Natural killer cell (primary cell): ENCODE data around the gene TTC23L. TPM values are rescaled to one million over a fixed set of nuclear protein-coding genes. Genes with fewer than 3 reads are reported as not detected.

ENCODE experiments used
- ATAC-seq, 3 donors: fragments of 150-1000 bp in 2 of 3; fragments of 200-7000 bp in 1 of 3; cut with Tn5 transposase; 1 replicate in 1 of 3; 2 replicates in 2 of 3; pipeline ENCODE4 v1.10.0; 2021; ENCODE audit warnings: mild to moderate bottlenecking in 2 of 3, moderate library complexity in 2 of 3
- DNase-seq, 2 donors: peaks; one replicate each; pipeline versions ENCODE4 v3.0.0 to v3.0.0-alpha.2; 2013 to 2021; ENCODE audit warnings: mixed read lengths in 1 of 2
- H3K27ac ChIP-seq: one replicate; pipeline ENCODE4 v1.5.1; 2013; ENCODE audit warnings: mild to moderate bottlenecking, low read length
- H3K27me3 ChIP-seq: one replicate; pipeline ENCODE4 v1.6.1; 2013; ENCODE audit warnings: low read length; ENCODE audit not compliant: control insufficient read depth, insufficient read depth
- H3K36me3 ChIP-seq: one replicate; pipeline ENCODE4 v1.6.1; 2013; ENCODE audit warnings: low read length; ENCODE audit not compliant: control insufficient read depth, insufficient read depth
- H3K4me1 ChIP-seq: one replicate; pipeline ENCODE4 v1.6.1; 2013; ENCODE audit warnings: low read length; ENCODE audit not compliant: control insufficient read depth, insufficient read depth
- H3K4me3 ChIP-seq: one replicate; pipeline ENCODE4 v1.5.1; 2013; ENCODE audit warnings: low read length
- H3K9me3 ChIP-seq: one replicate; pipeline ENCODE4 v1.6.1; 2013; ENCODE audit warnings: low read length; ENCODE audit not compliant: control insufficient read depth, insufficient read depth
- H3K27ac Mint-ChIP-seq, 2 donors: one replicate each; pipeline ENCODE4 v1.8.0; 2022; ENCODE audit warnings: mild to moderate bottlenecking in 2 of 2, mixed read lengths in 2 of 2, moderate library complexity in 1 of 2
- H3K27me3 Mint-ChIP-seq, 2 donors: one replicate each; pipeline ENCODE4 v1.8.0; 2022; ENCODE audit warnings: low read depth in 2 of 2, mixed read lengths in 2 of 2
- H3K36me3 Mint-ChIP-seq: one replicate; pipeline ENCODE4 v1.8.0; 2022; ENCODE audit warnings: mixed read lengths
- H3K4me1 Mint-ChIP-seq, 2 donors: one replicate each; pipeline ENCODE4 v1.8.0; 2022; ENCODE audit warnings: mixed read lengths in 2 of 2
- H3K4me3 Mint-ChIP-seq: one replicate; pipeline ENCODE4 v1.8.0; 2022; ENCODE audit warnings: mild to moderate bottlenecking, moderate library complexity, mixed read lengths
- H3K9me3 Mint-ChIP-seq, 2 donors: one replicate each; pipeline ENCODE4 v1.8.0; 2022; ENCODE audit warnings: mixed read lengths in 2 of 2
- CTCF ChIP-seq: fragments of 200-600 bp; IDR thresholded peaks from one replicate; pipeline ENCODE4 v1.8.0; 2022; ENCODE audit warnings: antibody characterized with exemption
- WGBS: methylation state at CpG from one replicate; pipeline ENCODE4 v1.1.7; 2013; ENCODE audit warnings: missing lambda C conversion rate; ENCODE audit not compliant: insufficient coverage; 5-methylcytosine and 5-hydroxymethylcytosine counted together
- intact Hi-C: fragments of 100-400 bp; cut with micrococcal nuclease; formaldehyde crosslinking; loops from one replicate; pipeline ENCODE4 v1.14.2; 2022
- total RNA-seq, 4 donors: library from RNA; stranded (reverse); fragments of 120-200 nt in 1 of 4; gene quantifications; one replicate each; pipeline versions ENCODE4 v1.2.3 to v1.2.4, GENCODE V29; 2013 to 2022

TTC23L gene
- total RNA-seq, 3 donors from 2014 or later (not counting 1 experiment from before 2014, with no cell fraction given): 0.48 TPM; not detected in 2

GRCh38 chr5:34817558-34818351 is 21.2 kb upstream of the TTC23L start:
- H3K36me3 Mint-ChIP-seq: no peaks in the 10 kb centered on the region
- no peak overlapping the region for H3K27ac Mint-ChIP-seq
- TF ChIP-seq CTCF: no peak
- ATAC-seq: no peak
- H3K9me3 ChIP-seq: no peaks in the 10 kb centered on the region
- H3K4me1 ChIP-seq: no peaks in the 10 kb centered on the region
- no peaks in the 10 kb centered on the region for H3K27me3 ChIP-seq
- H3K27me3 Mint-ChIP-seq: no peaks in the 10 kb centered on the region
- intact Hi-C loops: no loop called here
- H3K27ac ChIP-seq: no peak overlapping the region
- H3K4me3 Mint-ChIP-seq: no peak overlapping the region
- no peaks in the 10 kb centered on the region for H3K4me1 Mint-ChIP-seq
- no peak overlapping the region for H3K4me3 ChIP-seq
- H3K36me3 ChIP-seq: no peaks in the 10 kb centered on the region
- no peaks in the 10 kb centered on the region for H3K9me3 Mint-ChIP-seq
- DNase-seq: no peak
- 100% methylated on average over 2 of the region's 3 CpGs for WGBS

- Mint-ChIP-seq H3K4me3 (no peak overlapping the region), H3K36me3 (no peaks in the 10 kb centered on the region), H3K27me3 (no peaks in the 10 kb centered on the region), H3K4me1 (no peaks in the 10 kb centered on the region), H3K27ac (no peak overlapping the region), H3K9me3 (no peaks in the 10 kb centered on the region)
- H3K9me3 ChIP-seq: no peaks in the 10 kb centered on the region
- no peak for TF ChIP-seq CTCF
- no peak for DNase-seq
- ATAC-seq: no peak
- no peaks in the 10 kb centered on the region for H3K4me1 ChIP-seq
- H3K27me3 ChIP-seq: no peaks in the 10 kb centered on the region
- WGBS: 86% methylated on average over 3 of the region's 3 CpGs
- intact Hi-C loops: no loop called here
- no peaks in the 10 kb centered on the region for H3K36me3 ChIP-seq
- no peak overlapping the region for H3K27ac ChIP-seq
- no peak overlapping the region for H3K4me3 ChIP-seq
Observed at GRCh38 chr5:34818717-34819116, 20.2 kb upstream of the TTC23L start.

GRCh38 chr5:34820593-34820992 is 18.4 kb upstream of the TTC23L start:
- no peaks in the 10 kb centered on the region for H3K9me3 Mint-ChIP-seq
- H3K27ac ChIP-seq: no peak overlapping the region
- H3K36me3 ChIP-seq: no peaks in the 10 kb centered on the region
- no peaks in the 10 kb centered on the region for H3K36me3 Mint-ChIP-seq
- H3K4me1 Mint-ChIP-seq: no peaks in the 10 kb centered on the region
- peaks cover 0 to 4% of the 10 kb centered on the region in 2 donors for H3K27me3 Mint-ChIP-seq
- H3K4me3 ChIP-seq: no peak overlapping the region
- ATAC-seq (no peak), DNase-seq (no peak)
- no peaks in the 10 kb centered on the region for H3K4me1 ChIP-seq
- H3K4me3 Mint-ChIP-seq: no peak overlapping the region
- TF ChIP-seq CTCF: no peak
- no peak overlapping the region for H3K27ac Mint-ChIP-seq
- H3K27me3 ChIP-seq: no peaks in the 10 kb centered on the region
- no peaks in the 10 kb centered on the region for H3K9me3 ChIP-seq
- intact Hi-C loops: no loop called here
- WGBS: 88% methylated on average over 1 of the region's 1 CpG
